ENCODE measurements around the gene IPO7.
A peak's percentile ranks its signal among the peaks of the same experiment; 100 is the strongest.
"Not testable (repeated sequence)": the region's sequence is repeated elsewhere in the genome, so short reads cannot be mapped to it uniquely, and the experiment has no call there.

IPO7 gene

GRCh38 chr11:9399466-9399865, 15.0 kb downstream of the IPO7 start:
- DNase-seq, result no peak

GRCh38 chr11:9401884-9402283, 17.4 kb downstream of the IPO7 start:
- not testable (repeated sequence) for DNase-seq

GRCh38 chr11:9428706-9429105, 44.3 kb downstream of the IPO7 start:
- DNase-seq, result no peak

GRCh38 chr11:9438611-9439010, 54.2 kb downstream of the IPO7 start:
- DNase-seq, result no peak

- no peak for DNase-seq
Observed at GRCh38 chr11:9446230-9446629, 61.8 kb downstream of the IPO7 start.

GRCh38 chr11:9448576-9449352, 64.3 kb downstream of the IPO7 start:
- no peak for DNase-seq

GRCh38 chr11:9452023-9452422, 67.6 kb downstream of the IPO7 start:
- not testable (repeated sequence) for DNase-seq

- DNase-seq, result no peak
Observed at GRCh38 chr11:9455722-9456121, 71.3 kb downstream of the IPO7 start.

- peak; percentile 60 for DNase-seq
Observed at GRCh38 chr11:9459667-9460321, 75.3 kb downstream of the IPO7 start.

GRCh38 chr11:9460322-9461062, 76.0 kb downstream of the IPO7 start, which contains the start of gene ZNF143:
Gene ZNF143 (plus strand): TSS chr11:9461012. CDS start chr11:9471309, 10,297 bp downstream.
- DNase-seq, result peak; percentile 100

GRCh38 chr11:9461063-9461759, 76.8 kb downstream of the IPO7 start:
- peak; percentile 83 for DNase-seq

GRCh38 chr11:9461760-9462134, 77.3 kb downstream of the IPO7 start:
- DNase-seq, result no peak

- no peak for DNase-seq
Observed at GRCh38 chr11:9462172-9462799, 77.8 kb downstream of the IPO7 start.

GRCh38 chr11:9462806-9463537, 78.5 kb downstream of the IPO7 start:
- no peak for DNase-seq

GRCh38 chr11:9470765-9471164, 86.3 kb downstream of the IPO7 start:
- no peak for DNase-seq

- DNase-seq, result no peak
Observed at GRCh38 chr11:9473408-9473807, 89.0 kb downstream of the IPO7 start.

GRCh38 chr11:9479899-9480298, 95.4 kb downstream of the IPO7 start:
- DNase-seq, result no peak

- DNase-seq, result no peak
Observed at GRCh38 chr11:9489080-9489765, 104.8 kb downstream of the IPO7 start.

GRCh38 chr11:9490376-9490775, 105.9 kb downstream of the IPO7 start:
- no peak for DNase-seq

GRCh38 chr11:9493492-9493891, 109.0 kb downstream of the IPO7 start:
- DNase-seq, result no peak

- no peak for DNase-seq
Observed at GRCh38 chr11:9494316-9494715, 109.9 kb downstream of the IPO7 start.
